ENCODE measurements around the gene IL1RL2.

- TF ChIP-seq YY1 (IDR thresholded peaks at IDR 0.05; ENCODE audit: insufficient read depth, insufficient read length) (no peak), ZNF274 (IDR thresholded peaks at IDR 0.05; ENCODE audit: low read depth, low read length) (no peak), SUZ12 (IDR thresholded peaks at IDR 0.05; ENCODE audit: extremely low read depth, insufficient read depth, insufficient read length) (no peak)
Measured at GRCh38 chr2:102284611-102285010, 97.8 kb downstream of the IL1RL2 start.
